Activated CD4-positive, alpha-beta memory T cell treated with anti-CD3 and anti-CD28 coated beads, Interleukin-2, amount 10 ng/mL, durations not matched to agents 7 days and 5 days (primary cell): ENCODE measurements around the gene ROPN1L. TPM values are rescaled to one million over a fixed set of nuclear protein-coding genes. Genes with fewer than 3 reads are reported as not detected.
"Not testable (repeated sequence)": the region's sequence is repeated elsewhere in the genome, so short reads cannot be mapped to it uniquely, and the experiment has no call there.

Source experiments
- CTCF ChIA-PET: fragments of 350-600 bp; sonication (Branson Sonifier 250); formaldehyde crosslinking; loops from one replicate; lab custom pipeline; 2021; ENCODE audit warnings: antibody characterized with exemption, inconsistent platforms; lab: Charles Lee
- POLR2A ChIA-PET: fragments of 350-600 bp; sonication (Branson Sonifier 250); formaldehyde crosslinking; loops from one replicate; lab custom pipeline; 2021; ENCODE audit warnings: antibody characterized with exemption; lab: Charles Lee
- DNase-seq: peaks from one replicate; pipeline ENCODE4 v3.0.0-alpha.2; 2020
- H3K27ac Mint-ChIP-seq: one replicate; pipeline ENCODE4 v1.8.0; 2021; ENCODE audit warnings: mild to moderate bottlenecking, mixed read lengths
- H3K27me3 Mint-ChIP-seq: one replicate; pipeline ENCODE4 v1.8.0; 2021; ENCODE audit warnings: mixed read lengths
- H3K36me3 Mint-ChIP-seq: one replicate; pipeline ENCODE4 v1.8.0; 2021; ENCODE audit warnings: low read depth, mixed read lengths
- H3K4me1 Mint-ChIP-seq: one replicate; pipeline ENCODE4 v1.8.0; 2021; ENCODE audit warnings: mixed read lengths
- H3K4me3 Mint-ChIP-seq: one replicate; pipeline ENCODE4 v1.8.0; 2021; ENCODE audit warnings: mild to moderate bottlenecking, mixed read lengths
- H3K9me3 Mint-ChIP-seq: one replicate; pipeline ENCODE4 v1.8.0; 2021; ENCODE audit warnings: mixed read lengths
- total RNA-seq, 2 experiments: library from RNA; stranded (reverse); gene quantifications; one replicate each; pipeline ENCODE4 v1.2.3, GENCODE V29; 2021

Gene ROPN1L
- total RNA-seq, 2 experiments from 2014 or later, result 5.5 to 7.5 TPM

GRCh38 chr5:10486511-10487344 lies 45.0 kb downstream of the ROPN1L start:
- CTCF ChIA-PET, result no interaction called here
- H3K4me1 Mint-ChIP-seq, result peaks cover 54% of the 10 kb centered on the region
- no peak overlapping the region for H3K27ac Mint-ChIP-seq
- H3K27me3 Mint-ChIP-seq, result peaks cover 2% of the 10 kb centered on the region
- no peaks in the 10 kb centered on the region for H3K36me3 Mint-ChIP-seq
- H3K9me3 Mint-ChIP-seq, result no peaks in the 10 kb centered on the region
- POLR2A ChIA-PET, result no interaction called here
- H3K4me3 Mint-ChIP-seq, result no peak overlapping the region
- DNase-seq, result no peak

- Mint-ChIP-seq H3K27ac (no peak overlapping the region), H3K4me3 (no peak overlapping the region), H3K9me3 (no peaks in the 10 kb centered on the region), H3K4me1 (peaks cover 54% of the 10 kb centered on the region), H3K36me3 (no peaks in the 10 kb centered on the region), H3K27me3 (no peaks in the 10 kb centered on the region)
- CTCF ChIA-PET, result interaction anchor here (2.0 to 2.7 kb wide), 2 partner anchors 140 to 146 kb away, joined by 4 to 28 read pairs; no protein-coding TSS in a partner anchor
- POLR2A ChIA-PET, result no interaction called here
- DNase-seq, result no peak
Measured at GRCh38 chr5:10488144-10488543, 46.5 kb downstream of the ROPN1L start.

- Mint-ChIP-seq H3K36me3 (peaks cover 10% of the 10 kb centered on the region), H3K27ac (peak overlapping the region; percentile 80)
Measured at GRCh38 chr5:10489810-10490426, 48.2 kb downstream of the ROPN1L start.

GRCh38 chr5:10490927-10491672 lies 49.4 kb downstream of the ROPN1L start:
- no peak for DNase-seq
- H3K4me3 Mint-ChIP-seq, result no peak overlapping the region
- ChIA-PET POLR2A (no interaction called here), CTCF (interaction anchor here (2.7 kb wide), 1 partner anchor 137 kb away, joined by 28 read pairs; no protein-coding TSS in a partner anchor)
- H3K36me3 Mint-ChIP-seq, result peaks cover 13% of the 10 kb centered on the region
- no peaks in the 10 kb centered on the region for H3K27me3 Mint-ChIP-seq
- H3K9me3 Mint-ChIP-seq, result peaks cover 19% of the 10 kb centered on the region
- no peak overlapping the region for H3K27ac Mint-ChIP-seq
- H3K4me1 Mint-ChIP-seq, result peaks cover 51% of the 10 kb centered on the region

More at GRCh38 chr5:10489810-10490426, 48.2 kb downstream of the ROPN1L start:
- Mint-ChIP-seq H3K4me1 (peaks cover 57% of the 10 kb centered on the region), H3K9me3 (peaks cover 14% of the 10 kb centered on the region), H3K4me3 (peak overlapping the region; percentile 17), H3K27me3 (no peaks in the 10 kb centered on the region)
- ChIA-PET POLR2A (interaction anchor here (0.7 to 1.3 kb wide), 14 partner anchors 8 to 271 kb away, joined by 3 to 5 read pairs (median 3); partner anchors contain the start of genes ANKRD33B, DAP and MARCHF6), CTCF (interaction anchor here (0.7 to 2.7 kb wide), 13 partner anchors 11 to 206 kb away, joined by 3 to 28 read pairs (median 3); no protein-coding TSS in a partner anchor)
- peak; percentile 52 for DNase-seq

- POLR2A ChIA-PET, result no interaction called here
- CTCF ChIA-PET, result no interaction called here
- no peak overlapping the region for H3K27ac Mint-ChIP-seq
- DNase-seq, result no peak
- peaks cover 22% of the 10 kb centered on the region for H3K9me3 Mint-ChIP-seq
- H3K4me3 Mint-ChIP-seq, result no peak overlapping the region
- H3K27me3 Mint-ChIP-seq, result no peaks in the 10 kb centered on the region
- peaks cover 13% of the 10 kb centered on the region for H3K36me3 Mint-ChIP-seq
- H3K4me1 Mint-ChIP-seq, result peaks cover 49% of the 10 kb centered on the region
Measured at GRCh38 chr5:10491673-10492026, 50.0 kb downstream of the ROPN1L start.

GRCh38 chr5:10493884-10494283 lies 52.2 kb downstream of the ROPN1L start:
- Mint-ChIP-seq H3K4me3 (no peak overlapping the region), H3K27ac (no peak overlapping the region), H3K36me3 (peaks cover 13% of the 10 kb centered on the region), H3K9me3 (peaks cover 22% of the 10 kb centered on the region), H3K4me1 (peaks cover 31% of the 10 kb centered on the region), H3K27me3 (peaks cover 1% of the 10 kb centered on the region)
- ChIA-PET CTCF (no interaction called here), POLR2A (interaction anchor here (1.0 kb wide), 1 partner anchor 74 kb away, joined by 3 read pairs; no protein-coding TSS in a partner anchor)
- no peak for DNase-seq

GRCh38 chr5:10494497-10494896 lies 52.8 kb downstream of the ROPN1L start:
- peaks cover 13% of the 10 kb centered on the region for H3K36me3 Mint-ChIP-seq
- H3K4me3 Mint-ChIP-seq, CTCF ChIA-PET, H3K27me3 Mint-ChIP-seq, H3K27ac Mint-ChIP-seq, DNase-seq: not testable (repeated sequence)
- POLR2A ChIA-PET, result interaction anchor here (1.0 kb wide), 1 partner anchor 73 kb away, joined by 3 read pairs; no protein-coding TSS in a partner anchor
- peaks cover 22% of the 10 kb centered on the region for H3K9me3 Mint-ChIP-seq
- H3K4me1 Mint-ChIP-seq, result peaks cover 25% of the 10 kb centered on the region

- DNase-seq, result no peak
- peaks cover 13% of the 10 kb centered on the region for H3K36me3 Mint-ChIP-seq
- ChIA-PET POLR2A (interaction anchor here (1.3 kb wide), 1 partner anchor 8 kb away, joined by 3 read pairs; no protein-coding TSS in a partner anchor), CTCF (no interaction called here)
- H3K27me3 Mint-ChIP-seq, result peaks cover 1% of the 10 kb centered on the region
- H3K27ac Mint-ChIP-seq, result no peak overlapping the region
- H3K9me3 Mint-ChIP-seq, result peaks cover 22% of the 10 kb centered on the region
- H3K4me3 Mint-ChIP-seq, result no peak overlapping the region
- H3K4me1 Mint-ChIP-seq, result peaks cover 6% of the 10 kb centered on the region
Measured at GRCh38 chr5:10497554-10497953, 55.9 kb downstream of the ROPN1L start.

GRCh38 chr5:10498350-10498749 lies 56.7 kb downstream of the ROPN1L start:
- no peak overlapping the region for H3K4me3 Mint-ChIP-seq
- POLR2A ChIA-PET, result interaction anchor here (1.3 kb wide), 1 partner anchor 9 kb away, joined by 3 read pairs; no protein-coding TSS in a partner anchor
- CTCF ChIA-PET, result interaction anchor here (0.7 to 1.2 kb wide), 2 partner anchors 122 to 129 kb away, joined by 3 to 4 read pairs; no protein-coding TSS in a partner anchor
- H3K27me3 Mint-ChIP-seq, result peaks cover 1% of the 10 kb centered on the region
- H3K4me1 Mint-ChIP-seq, result peaks cover 6% of the 10 kb centered on the region
- no peak for DNase-seq
- no peak overlapping the region for H3K27ac Mint-ChIP-seq
- H3K36me3 Mint-ChIP-seq, result peaks cover 13% of the 10 kb centered on the region
- H3K9me3 Mint-ChIP-seq, result peaks cover 21% of the 10 kb centered on the region

- DNase-seq, result no peak
- CTCF ChIA-PET, result interaction anchor here (0.5 to 1.2 kb wide), 3 partner anchors 122 to 188 kb away, joined by 3 to 4 read pairs (median 3); no protein-coding TSS in a partner anchor
- Mint-ChIP-seq H3K4me1 (peaks cover 3% of the 10 kb centered on the region), H3K9me3 (peaks cover 17% of the 10 kb centered on the region), H3K27me3 (peaks cover 1% of the 10 kb centered on the region), H3K36me3 (peaks cover 11% of the 10 kb centered on the region), H3K4me3 (no peak overlapping the region), H3K27ac (no peak overlapping the region)
- POLR2A ChIA-PET, result interaction anchor here (1.3 kb wide), 1 partner anchor 9 kb away, joined by 3 read pairs; no protein-coding TSS in a partner anchor
Measured at GRCh38 chr5:10499066-10499465, 57.4 kb downstream of the ROPN1L start.

GRCh38 chr5:10499776-10500175 lies 58.1 kb downstream of the ROPN1L start:
- H3K9me3 Mint-ChIP-seq, result peaks cover 10% of the 10 kb centered on the region
- H3K4me1 Mint-ChIP-seq, result no peaks in the 10 kb centered on the region
- H3K27me3 Mint-ChIP-seq, result peaks cover 1% of the 10 kb centered on the region
- peaks cover 4% of the 10 kb centered on the region for H3K36me3 Mint-ChIP-seq
- CTCF ChIA-PET, result no interaction called here
- H3K27ac Mint-ChIP-seq, result no peak overlapping the region
- H3K4me3 Mint-ChIP-seq, result no peak overlapping the region
- POLR2A ChIA-PET, result no interaction called here
- DNase-seq, result no peak

GRCh38 chr5:10500669-10501068 lies 59.0 kb downstream of the ROPN1L start:
- H3K36me3 Mint-ChIP-seq, result no peaks in the 10 kb centered on the region
- ChIA-PET POLR2A (interaction anchor here (1.0 kb wide), 1 partner anchor 11 kb away, joined by 3 read pairs; no protein-coding TSS in a partner anchor), CTCF (interaction anchor here (1.0 kb wide), 1 partner anchor 127 kb away, joined by 3 read pairs; no protein-coding TSS in a partner anchor)
- peaks cover 1% of the 10 kb centered on the region for H3K27me3 Mint-ChIP-seq
- H3K27ac Mint-ChIP-seq, result no peak overlapping the region
- no peak overlapping the region for H3K4me3 Mint-ChIP-seq
- no peaks in the 10 kb centered on the region for H3K4me1 Mint-ChIP-seq
- H3K9me3 Mint-ChIP-seq, result peaks cover 6% of the 10 kb centered on the region
- no peak for DNase-seq
